SKM-1 (cell line): Measurements from ENCODE around the gene TNFRSF14.
A peak's percentile ranks its signal among the peaks of the same experiment; 100 is the strongest.

Experiments used
- DNase-seq: peaks from one replicate; lab custom pipeline; 2025; ENCODE audit not compliant: unreplicated experiment; lab: John Stamatoyannopoulos, UW

Gene TNFRSF14

GRCh38 chr1:2556277-2556677, at the start of gene TNFRSF14:
TNFRSF14 (plus strand) TSS chr1:2556371; CDS start chr1:2556665, 294 bp downstream.
- peak; percentile 34 for DNase-seq

DNA sequence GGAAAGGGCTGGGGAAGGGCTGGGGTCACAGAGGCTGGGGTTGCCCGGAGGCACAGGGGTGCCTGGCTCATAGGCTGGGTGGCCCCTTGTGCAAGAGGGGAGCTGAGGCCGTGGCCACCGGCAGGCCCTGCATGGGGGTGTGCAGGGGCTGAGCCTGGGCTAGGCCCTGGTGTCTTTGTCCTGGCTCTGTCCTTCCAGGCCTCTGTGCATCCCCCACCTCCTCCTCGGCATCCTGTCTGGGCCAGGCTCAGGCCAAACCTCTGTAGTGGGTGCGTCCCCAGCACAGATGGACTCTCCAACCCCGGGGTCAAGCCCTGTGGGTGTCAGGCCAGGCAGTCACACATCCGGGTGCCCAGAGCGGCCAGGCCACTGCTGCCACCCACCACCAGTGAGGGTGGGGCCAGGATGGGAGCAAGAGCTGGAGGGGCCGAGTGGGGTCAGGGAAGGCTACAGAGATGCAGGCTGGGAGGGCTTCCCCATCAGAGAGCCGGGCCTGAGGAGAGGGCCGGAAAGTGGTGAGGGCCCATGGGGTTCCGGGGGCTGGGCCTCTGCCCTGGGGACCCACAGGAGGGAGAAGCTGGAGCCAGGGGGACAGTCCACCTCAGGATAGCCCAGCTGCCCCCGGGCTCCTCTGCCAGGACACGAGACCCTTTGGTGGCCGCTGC, 49.1 kb upstream of the TNFRSF14 start:
- DNase-seq: no peak

- DNase-seq: no peak
Measured at GRCh38 chr1:2507744-2508155, 48.4 kb upstream of the TNFRSF14 start.

DNA sequence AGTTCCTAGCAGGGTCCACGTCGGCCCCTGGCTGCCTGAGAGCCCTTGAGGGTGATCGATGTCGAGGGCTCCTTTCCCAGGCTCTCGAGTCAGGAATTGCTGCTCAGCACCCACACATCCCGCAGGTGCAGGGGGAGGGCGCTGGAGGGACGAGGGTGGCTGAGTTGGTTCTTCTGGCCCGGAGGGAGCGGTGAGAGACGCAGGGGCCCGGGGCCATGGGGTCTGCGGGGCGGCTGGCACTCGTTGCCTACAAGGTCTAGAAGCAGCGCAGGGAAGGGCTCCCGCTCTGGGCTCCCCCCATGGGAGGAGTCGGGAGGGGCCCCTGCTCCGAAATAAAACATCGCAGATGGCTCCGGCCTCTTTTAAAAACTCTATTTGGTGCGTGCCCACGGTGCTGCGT, 48.0 kb upstream of the TNFRSF14 start:
- DNase-seq: no peak

DNA sequence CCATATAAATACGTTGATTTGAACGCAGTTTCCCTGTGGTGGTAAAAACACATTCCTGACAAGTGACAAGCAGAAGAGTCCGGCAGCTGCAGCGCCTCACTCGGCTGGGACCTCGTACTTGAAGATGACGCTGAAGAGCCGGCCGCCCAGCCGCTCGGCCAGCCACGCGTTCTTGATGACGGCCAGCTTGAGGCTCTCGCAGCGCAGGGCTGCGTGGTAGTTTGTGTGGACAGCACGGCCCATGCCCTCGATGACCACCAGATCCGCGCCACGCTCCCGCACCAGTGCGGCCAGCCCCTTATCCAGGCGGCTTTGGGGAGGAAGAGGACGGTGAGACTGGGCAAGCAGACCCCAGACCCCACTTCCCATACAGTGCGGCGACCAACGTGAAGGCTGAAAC, 47.4 kb upstream of the TNFRSF14 start:
- no peak for DNase-seq

GRCh38 chr1:2509589-2509988, 46.6 kb upstream of the TNFRSF14 start:
- no peak for DNase-seq

GRCh38 chr1:2510366-2511155, 45.6 kb upstream of the TNFRSF14 start:
- no peak for DNase-seq

DNA sequence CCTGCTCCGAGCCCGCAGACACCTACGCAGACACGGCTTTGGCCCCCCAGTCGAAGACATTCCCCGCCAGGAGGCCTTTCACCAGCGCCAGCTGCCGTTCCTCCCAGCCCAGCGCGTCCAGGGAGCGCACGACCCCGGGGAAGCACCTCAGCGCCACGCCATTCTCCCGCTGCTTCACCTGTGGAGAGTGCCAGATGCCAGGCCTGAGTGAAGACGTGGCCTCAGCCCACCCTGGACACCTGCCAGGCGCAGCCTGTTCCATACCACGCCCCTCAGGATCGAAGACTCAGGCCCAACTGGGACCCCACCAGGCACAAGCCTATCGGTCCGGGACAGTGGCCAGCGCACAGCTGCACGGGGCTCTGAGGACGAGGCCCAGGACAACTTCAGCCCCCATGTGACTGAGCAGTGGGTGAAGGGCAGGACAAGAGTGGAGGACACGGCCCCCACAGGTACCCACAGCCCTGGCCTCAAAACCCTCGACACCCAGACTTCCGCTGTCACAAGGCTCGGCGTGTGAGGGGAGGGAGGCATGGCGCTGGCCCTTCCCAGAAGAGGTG, 43.2 kb upstream of the TNFRSF14 start:
- DNase-seq: no peak

DNA sequence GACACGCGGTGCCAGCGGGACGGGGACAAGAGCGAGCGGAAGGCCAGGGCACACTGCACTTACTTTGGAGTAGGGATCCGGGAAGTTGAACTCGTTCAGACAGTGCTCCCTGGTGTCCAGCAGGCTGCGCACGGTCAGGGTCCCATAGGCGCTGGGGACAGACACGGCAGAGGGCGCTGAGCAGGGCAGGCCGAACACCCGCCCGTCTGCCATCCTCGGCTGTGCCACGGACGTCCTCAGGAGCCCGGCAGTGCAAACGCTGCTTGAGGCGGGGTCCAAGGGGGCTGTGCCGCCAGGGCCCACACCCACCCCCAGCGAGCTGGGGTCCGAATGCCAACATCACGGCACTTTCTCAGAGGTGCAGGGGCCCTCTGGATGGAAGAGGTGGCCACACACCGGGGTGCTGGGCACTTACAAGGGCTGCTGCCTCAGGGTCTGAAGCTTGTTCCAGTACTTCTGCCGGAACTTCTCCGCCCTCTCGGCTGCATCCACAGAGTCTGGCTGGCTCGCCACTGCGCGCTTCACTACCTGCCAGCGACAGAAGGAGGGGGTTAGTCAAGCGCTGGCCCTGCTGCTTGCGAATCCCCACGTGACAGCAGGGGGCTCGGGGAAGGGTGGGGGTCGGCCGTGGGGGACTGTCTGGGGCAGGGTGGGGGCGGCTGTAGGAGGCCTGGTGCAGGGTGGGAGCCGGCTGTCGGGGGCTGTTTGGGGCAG, 42.1 kb upstream of the TNFRSF14 start:
- no peak for DNase-seq

DNA sequence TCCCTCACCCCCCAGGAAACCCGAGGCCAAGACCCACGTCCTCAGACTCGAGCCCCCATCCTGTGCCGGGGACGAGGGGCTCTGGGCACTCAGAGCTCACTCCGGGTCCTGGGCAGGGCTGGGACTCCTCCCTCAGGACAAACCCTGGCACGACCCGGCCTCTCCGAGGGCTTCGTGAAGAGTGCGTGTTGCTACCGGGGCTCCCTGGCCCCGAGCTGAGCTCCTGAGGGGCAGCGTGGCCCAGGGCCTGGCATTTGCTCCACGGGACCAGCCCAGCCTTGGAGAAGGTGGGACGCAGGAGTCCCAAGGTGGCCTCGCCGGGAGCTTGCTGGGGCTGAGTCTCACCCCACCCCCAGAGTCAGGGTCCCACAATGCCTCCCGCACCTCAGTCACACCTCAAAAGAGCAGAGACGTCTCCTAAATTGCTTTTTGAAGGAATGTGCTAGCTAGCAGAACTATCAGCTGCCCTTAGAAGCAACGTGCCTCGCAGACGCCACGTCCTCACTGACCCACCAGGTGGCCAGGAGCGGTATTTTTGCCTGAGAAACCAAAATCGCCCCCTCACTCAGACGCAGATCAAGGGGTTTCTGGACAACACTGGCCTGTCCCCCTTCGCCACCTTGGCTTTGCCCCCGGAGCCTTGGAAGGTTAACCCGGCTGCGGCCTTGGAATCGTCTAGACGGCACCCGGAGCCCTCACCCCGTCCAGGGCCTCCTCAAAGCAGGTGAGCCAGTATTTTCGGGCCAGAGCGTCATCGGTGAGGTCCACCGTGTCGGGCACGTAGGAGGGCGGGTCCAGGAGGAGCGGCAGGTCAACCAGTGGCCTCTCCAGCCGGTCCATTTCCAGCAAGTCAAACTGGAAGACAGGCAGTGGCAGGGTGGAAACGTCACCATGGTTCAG, 41.1 kb upstream of the TNFRSF14 start:
- DNase-seq: no peak

DNA sequence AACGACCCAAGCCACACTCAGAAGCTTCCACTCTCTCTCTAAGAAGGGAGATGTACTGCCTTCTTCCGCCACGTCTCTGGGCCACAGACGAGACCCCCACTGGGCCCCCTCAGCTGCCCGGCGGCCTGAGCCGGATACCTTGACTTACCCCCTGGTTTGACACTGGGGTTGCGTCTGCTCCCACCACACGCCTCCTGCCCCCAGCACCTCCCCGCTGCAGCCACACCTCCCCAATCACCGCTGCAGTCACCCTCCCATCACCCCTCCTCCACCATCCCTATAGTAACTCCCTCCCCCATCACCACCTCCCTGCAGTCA, 40.4 kb upstream of the TNFRSF14 start:
- no peak for DNase-seq

DNA sequence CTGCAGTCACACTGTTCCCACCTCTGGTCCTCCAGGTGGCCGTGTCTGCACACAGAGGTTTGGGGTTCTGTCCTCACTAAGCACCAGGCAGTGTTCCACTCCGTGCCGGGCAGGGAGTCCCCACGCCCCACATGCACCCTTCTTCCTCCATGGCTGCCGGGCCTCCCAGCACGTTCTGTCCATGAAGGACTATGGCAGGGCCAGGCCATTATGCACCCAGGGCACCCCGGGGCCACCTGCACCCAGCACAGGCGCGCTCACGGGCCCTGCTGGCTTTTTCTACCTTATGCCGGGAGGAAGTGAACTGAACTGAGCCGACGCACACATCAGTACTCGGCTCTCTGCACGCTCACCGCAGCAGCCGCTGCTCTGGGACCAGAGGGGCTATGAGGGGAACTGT, 40.0 kb upstream of the TNFRSF14 start:
- DNase-seq: no peak

DNA sequence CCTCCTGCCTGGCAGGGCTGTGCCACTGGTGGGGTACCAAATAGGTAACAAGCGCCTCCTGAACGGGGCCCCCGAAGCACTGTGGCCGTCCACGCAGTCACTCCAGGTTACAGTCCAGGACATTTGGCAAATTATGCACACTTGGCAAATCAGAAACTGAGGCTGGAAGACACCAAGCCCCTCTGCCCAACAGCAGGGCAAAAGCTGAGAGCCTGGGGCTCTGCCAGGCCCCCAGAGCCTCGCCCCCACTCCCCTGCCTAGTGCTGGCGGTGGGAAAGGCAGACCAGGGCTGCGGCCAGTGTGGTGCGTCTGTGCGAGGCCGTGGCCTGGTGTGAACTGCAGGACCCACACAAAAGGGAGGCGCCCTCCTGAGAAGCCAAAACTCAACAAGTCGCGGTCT, 39.2 kb upstream of the TNFRSF14 start:
- no peak for DNase-seq

GRCh38 chr1:2517966-2518365, 38.2 kb upstream of the TNFRSF14 start:
- DNase-seq: no peak

GRCh38 chr1:2518528-2518927, 37.6 kb upstream of the TNFRSF14 start:
- DNase-seq: no peak

DNA sequence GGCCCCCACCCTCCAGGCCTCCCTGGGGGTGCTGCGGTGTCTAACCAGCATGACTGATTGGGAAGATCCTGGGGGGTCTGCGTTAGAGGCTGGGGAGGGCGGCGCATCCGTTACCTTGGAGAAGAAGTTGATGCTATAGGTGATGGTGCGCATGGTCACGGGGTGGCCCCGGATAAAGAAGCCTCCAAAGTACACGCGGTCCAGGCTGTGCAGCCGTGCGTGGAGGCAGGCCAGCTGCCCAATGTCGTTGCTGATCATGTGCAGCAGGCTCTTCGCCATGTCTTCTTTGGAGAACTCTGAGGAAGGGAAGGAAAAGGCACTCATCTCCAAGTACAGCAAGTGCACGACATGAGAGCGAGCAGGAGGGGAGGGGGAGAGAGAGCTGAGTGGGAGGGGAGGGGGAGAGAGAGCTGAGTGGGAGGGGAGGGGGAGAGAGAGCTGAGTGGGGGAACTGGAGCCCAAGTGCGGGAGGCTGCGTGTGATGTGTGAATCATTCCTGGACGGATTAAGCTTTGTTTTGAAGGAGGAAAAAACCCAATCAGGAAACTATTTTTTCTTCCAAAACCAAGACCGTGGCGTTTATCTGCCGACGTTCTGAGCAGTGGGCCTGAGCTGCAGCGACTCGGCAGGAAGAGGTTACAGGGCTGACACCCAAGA, 37.0 kb upstream of the TNFRSF14 start:
- DNase-seq: no peak

- DNase-seq: no peak
Measured at GRCh38 chr1:2519729-2520128, 36.4 kb upstream of the TNFRSF14 start.

DNA sequence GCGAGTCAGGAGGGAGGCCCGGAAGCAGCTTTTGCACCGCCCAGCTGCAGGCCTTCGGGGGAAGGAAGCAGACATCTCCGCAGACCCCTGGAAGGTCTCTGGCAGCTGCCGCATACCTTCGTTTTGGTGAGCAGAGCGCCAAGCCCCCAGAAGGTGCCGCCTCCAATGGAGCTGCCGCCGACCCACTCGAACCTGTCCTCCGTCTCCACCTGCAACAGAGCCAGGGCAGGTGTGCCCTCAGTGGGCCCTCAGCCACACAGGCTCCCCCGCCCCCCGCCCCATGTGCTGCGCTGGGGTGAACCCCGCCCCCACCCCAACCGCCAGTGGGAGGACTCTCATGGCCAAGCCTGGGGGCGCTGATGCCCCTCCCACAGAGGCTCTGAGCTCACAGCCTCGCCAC, 36.0 kb upstream of the TNFRSF14 start:
- DNase-seq: no peak

GRCh38 chr1:2520806-2521205, 35.4 kb upstream of the TNFRSF14 start:
- no peak for DNase-seq

DNA sequence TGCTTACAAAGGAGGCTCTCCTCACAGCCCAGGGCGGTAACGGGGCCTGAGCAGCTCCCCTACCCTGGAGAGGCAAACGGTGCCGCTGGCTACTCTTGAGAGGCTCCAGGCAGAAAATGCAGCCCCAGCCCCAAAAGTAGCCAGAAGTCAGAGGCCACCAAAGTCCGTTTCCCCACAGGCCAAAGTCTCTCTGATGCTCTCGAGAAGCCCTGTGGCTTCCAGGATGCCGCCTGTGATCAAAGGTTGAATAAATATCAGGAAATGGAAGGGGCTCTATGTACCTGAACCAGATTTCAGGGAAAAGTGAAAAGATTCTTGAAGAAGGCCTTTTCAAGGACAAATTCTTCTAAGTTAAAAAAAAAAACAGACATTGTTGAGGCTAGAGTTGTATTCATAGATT, 33.9 kb upstream of the TNFRSF14 start:
- no peak for DNase-seq
